Tibial nerve (tissue), 4 donors: ENCODE results near the gene ASCC1.

Source experiments
- EP300 ChIP-seq, 2 donors: sonication (generic); formaldehyde crosslinking; IDR thresholded peaks; one replicate each; pipeline ENCODE4 v1.6.1; 2017; ENCODE audit warnings: antibody characterized with exemption in 2 of 2, mild to moderate bottlenecking in 1 of 2
- POLR2A ChIP-seq, 2 donors: fragments of 450-650 bp; IDR thresholded peaks; one replicate each; pipeline ENCODE4 v1.6.1; 2017; ENCODE audit warnings: antibody characterized with exemption in 2 of 2, mild to moderate bottlenecking in 2 of 2, moderate library complexity in 2 of 2
- TF ChIP-seq, protein P1 (sequence below), 5 experiments: fragments of 200-600 bp in 3 of 5; fragments of 450-650 bp in 2 of 5; sonication (generic) in 3 of 5; IDR thresholded peaks; one replicate each; pipeline ENCODE4 v1.5.1; 2016 to 2019; ENCODE audit warnings: antibody characterized with exemption in 5 of 5, mild to moderate bottlenecking in 3 of 5, moderate library complexity in 2 of 5

GRCh38 chr10:72092987-72093386 is 123.1 kb downstream of the ASCC1 start:
- TF ChIP-seq, protein P1, sequence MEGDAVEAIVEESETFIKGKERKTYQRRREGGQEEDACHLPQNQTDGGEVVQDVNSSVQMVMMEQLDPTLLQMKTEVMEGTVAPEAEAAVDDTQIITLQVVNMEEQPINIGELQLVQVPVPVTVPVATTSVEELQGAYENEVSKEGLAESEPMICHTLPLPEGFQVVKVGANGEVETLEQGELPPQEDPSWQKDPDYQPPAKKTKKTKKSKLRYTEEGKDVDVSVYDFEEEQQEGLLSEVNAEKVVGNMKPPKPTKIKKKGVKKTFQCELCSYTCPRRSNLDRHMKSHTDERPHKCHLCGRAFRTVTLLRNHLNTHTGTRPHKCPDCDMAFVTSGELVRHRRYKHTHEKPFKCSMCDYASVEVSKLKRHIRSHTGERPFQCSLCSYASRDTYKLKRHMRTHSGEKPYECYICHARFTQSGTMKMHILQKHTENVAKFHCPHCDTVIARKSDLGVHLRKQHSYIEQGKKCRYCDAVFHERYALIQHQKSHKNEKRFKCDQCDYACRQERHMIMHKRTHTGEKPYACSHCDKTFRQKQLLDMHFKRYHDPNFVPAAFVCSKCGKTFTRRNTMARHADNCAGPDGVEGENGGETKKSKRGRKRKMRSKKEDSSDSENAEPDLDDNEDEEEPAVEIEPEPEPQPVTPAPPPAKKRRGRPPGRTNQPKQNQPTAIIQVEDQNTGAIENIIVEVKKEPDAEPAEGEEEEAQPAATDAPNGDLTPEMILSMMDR (IDR thresholded peaks at IDR 0.05), result no peak
- TF ChIP-seq EP300 (IDR thresholded peaks at IDR 0.05) (no peak), POLR2A (IDR thresholded peaks at IDR 0.05) (no peak)
